ENCODE results near the gene RAPH1. TPM values are rescaled to one million over a fixed set of nuclear protein-coding genes. Genes with fewer than 3 reads are reported as not detected.

RAPH1 gene
- total RNA-seq, 1 experiment from 2014 or later: 12.5 TPM

GRCh38 chr2:203366639-203367466 lies 168.2 kb downstream of the RAPH1 start:
- Histone ChIP-seq H3K36me3 (peaks cover 15% of the 10 kb centered on the region), H3K4me3 (no peak overlapping the region), H3K9me3 (no peaks in the 10 kb centered on the region), H3K27me3 (no peaks in the 10 kb centered on the region)
- no peak for DNase-seq

- H3K4me3 ChIP-seq: no peak overlapping the region
- H3K27me3 ChIP-seq: no peaks in the 10 kb centered on the region
- peaks cover 14% of the 10 kb centered on the region for H3K36me3 ChIP-seq
- no peaks in the 10 kb centered on the region; the same call in 1 of the 2 replicates for H3K9me3 ChIP-seq
- no peak for DNase-seq
These were observed 173.2 kb downstream of the RAPH1 start for GRCh38 chr2:203361922-203362321.

GRCh38 chr2:203361495-203361894 lies 173.6 kb downstream of the RAPH1 start:
- no peak overlapping the region for H3K4me3 ChIP-seq
- DNase-seq: no peak
- H3K9me3 ChIP-seq: no peaks in the 10 kb centered on the region; the same call in 1 of the 2 replicates
- H3K27me3 ChIP-seq: no peaks in the 10 kb centered on the region
- peaks cover 11% of the 10 kb centered on the region for H3K36me3 ChIP-seq

- Histone ChIP-seq H3K9me3 (no peaks in the 10 kb centered on the region; the same call in 1 of the 2 replicates), H3K4me3 (no peak overlapping the region), H3K36me3 (peaks cover 14% of the 10 kb centered on the region), H3K27me3 (no peaks in the 10 kb centered on the region)
- no peak for DNase-seq
These were observed 174.2 kb downstream of the RAPH1 start for GRCh38 chr2:203360833-203361430.

- DNase-seq: no peak
- Histone ChIP-seq H3K27me3 (no peaks in the 10 kb centered on the region), H3K9me3 (no peaks in the 10 kb centered on the region; the same call in 1 of the 2 replicates), H3K36me3 (peaks cover 18% of the 10 kb centered on the region), H3K4me3 (no peak overlapping the region)
These were observed 175.7 kb downstream of the RAPH1 start for GRCh38 chr2:203359450-203359849.

GRCh38 chr2:203354966-203355365 lies 180.1 kb downstream of the RAPH1 start:
- no peaks in the 10 kb centered on the region; the same call in 1 of the 2 replicates for H3K9me3 ChIP-seq
- DNase-seq: no peak
- H3K27me3 ChIP-seq: no peaks in the 10 kb centered on the region
- H3K4me3 ChIP-seq: no peak overlapping the region
- H3K36me3 ChIP-seq: peaks cover 32% of the 10 kb centered on the region

GRCh38 chr2:203352604-203353255 lies 182.4 kb downstream of the RAPH1 start:
- Histone ChIP-seq H3K4me3 (no peak overlapping the region), H3K9me3 (no peaks in the 10 kb centered on the region), H3K27me3 (no peaks in the 10 kb centered on the region), H3K36me3 (peaks cover 43% of the 10 kb centered on the region)
- DNase-seq: no peak

GRCh38 chr2:203347375-203347774 lies 187.7 kb downstream of the RAPH1 start:
- H3K36me3 ChIP-seq: peaks cover 57% of the 10 kb centered on the region
- no peak overlapping the region for H3K4me3 ChIP-seq
- H3K27me3 ChIP-seq: no peaks in the 10 kb centered on the region
- H3K9me3 ChIP-seq: no peaks in the 10 kb centered on the region
- no peak for DNase-seq

GRCh38 chr2:203346612-203347011 lies 188.5 kb downstream of the RAPH1 start:
- Histone ChIP-seq H3K36me3 (peaks cover 53% of the 10 kb centered on the region), H3K9me3 (no peaks in the 10 kb centered on the region), H3K4me3 (no peak overlapping the region), H3K27me3 (no peaks in the 10 kb centered on the region)
- DNase-seq: no peak

GRCh38 chr2:203344667-203345066 lies 190.4 kb downstream of the RAPH1 start:
- no peaks in the 10 kb centered on the region for H3K9me3 ChIP-seq
- peaks cover 57% of the 10 kb centered on the region for H3K36me3 ChIP-seq
- DNase-seq: no peak
- H3K27me3 ChIP-seq: no peaks in the 10 kb centered on the region
- no peak overlapping the region for H3K4me3 ChIP-seq

Other genes with a start within 250 kb of the RAPH1 start
- gene ABI2, start 206.9 kb downstream of the RAPH1 start, total RNA-seq (2014; rRNA removed; shearing (Covaris generic); ENCODE audit: low replicate concordance): 22.1 and 33.6 TPM in 2 replicates
- 0.10 TPM in 1 of 2 replicates, not detected in the other for gene CD28, start 171.3 kb upstream of the RAPH1 start, total RNA-seq (2014; rRNA removed; shearing (Covaris generic); ENCODE audit: low replicate concordance)

All from MG63 (cell line).